ENCODE data around the gene ARL5A. TPM values are rescaled to one million over a fixed set of nuclear protein-coding genes. Genes with fewer than 3 reads are reported as not detected.

Gene ARL5A
- total and polyA plus RNA-seq, 2 of the 4 experiments (the other 2 are of a cell fraction), result 22.3 to 45.5 TPM

- in situ Hi-C loops (cut with MboI; ENCODE audit: low sequenced_read_pairs) (no loop called here), intact Hi-C loops (cut with micrococcal nuclease) (no loop called here), dilution Hi-C loops (cut with HindIII; ENCODE audit: low sequenced_read_pairs, unreplicated experiment) (no loop called here)
- no peak overlapping the region for H2AK5ac ChIP-seq (ENCODE audit: low read depth, low read length)
- no peaks in the 10 kb centered on the region for H3K9me1 ChIP-seq (ENCODE audit: insufficient read depth, low read length)
- DNase-seq, result no peak
- H3K56ac ChIP-seq (ENCODE audit: extremely low read depth, insufficient read depth, low read length), result no peak overlapping the region
- no peaks in the 10 kb centered on the region for H3K9me3 ChIP-seq (ENCODE audit: control insufficient read depth, insufficient read depth, low read length)
- no peak overlapping the region for H3K4me2 ChIP-seq (ENCODE audit: low read depth, low read length)
- H3K27ac ChIP-seq (ENCODE audit: insufficient read depth, low read length), result no peak overlapping the region
- H2BK120ac ChIP-seq (ENCODE audit: low read depth, low read length), result no peak overlapping the region
- WGBS, 2 experiments (ENCODE audit: extremely low coverage in 2 of 2, insufficient read length in 1 of 2), result 58% methylated on average over 2 of the region's 4 CpGs; no CpG with 5 or more reads in 1 of the 2 experiments
- no peak overlapping the region for H4K91ac ChIP-seq (ENCODE audit: insufficient read depth, low read depth, low read length)
- ChIA-PET POLR2A (ENCODE audit: unreplicated experiment) (no interaction called here), CTCF (no interaction called here)
- H2BK20ac ChIP-seq (ENCODE audit: low read depth, low read length), result no peak overlapping the region
- no peak overlapping the region for H3K4ac ChIP-seq (ENCODE audit: low read depth, low read length)
- no peaks in the 10 kb centered on the region for H3K36me3 ChIP-seq (ENCODE audit: control insufficient read depth, insufficient read depth, low read length)
- H3K27me3 ChIP-seq (ENCODE audit: control insufficient read depth, insufficient read depth, low read length), result no peaks in the 10 kb centered on the region
- no peaks in the 10 kb centered on the region for H3K4me1 ChIP-seq (ENCODE audit: control insufficient read depth, insufficient read depth, low read length)
- no peak overlapping the region for H3K4me3 ChIP-seq (ENCODE audit: insufficient read depth, low read depth, low read length)
- BruUV-seq (replicated peaks), result no TSS peak
- no peak overlapping the region for H2BK15ac ChIP-seq (ENCODE audit: low read depth, low read length)
- H3K79me1 ChIP-seq (ENCODE audit: low read depth in 1 of 2, low read length in 2 of 2), result no peaks in the 10 kb centered on the region
- H2BK5ac ChIP-seq (ENCODE audit: low read depth, low read length, poor library complexity, severe bottlenecking), result no peak overlapping the region
- no peak overlapping the region for H3K14ac ChIP-seq (replicated peaks; ENCODE audit: low read depth, low read length)
- no peak overlapping the region for H2AK9ac ChIP-seq (replicated peaks; ENCODE audit: low read depth, low read length, poor library complexity)
- TF ChIP-seq CTCF (conservative IDR thresholded peaks at IDR 0.05; ENCODE audit: low read depth, low read length), result no peak
- no peak for TF ChIP-seq ELK1 (IDR thresholded peaks at IDR 0.05; ENCODE audit: borderline replicate concordance, low read depth, low read length)
- no peak for TF ChIP-seq RAD21 (IDR thresholded peaks at IDR 0.05; ENCODE audit: low read length)
- no peak for TF ChIP-seq USF2 (IDR thresholded peaks at IDR 0.05; ENCODE audit: low read depth, low read length)
- TF ChIP-seq CEBPB (IDR thresholded peaks at IDR 0.05; ENCODE audit: low read depth, low read length), result no peak
- TF ChIP-seq BHLHE40 (IDR thresholded peaks at IDR 0.05; ENCODE audit: low read depth, low read length), result no peak
- ATAC-seq (ENCODE audit: low read depth), result no peak
- no peak overlapping the region for H3K9ac ChIP-seq (ENCODE audit: low read depth, low read length)
- no peaks in the 10 kb centered on the region for H4K20me1 ChIP-seq (ENCODE audit: insufficient read depth, low read length)
- no peak overlapping the region for H4K8ac ChIP-seq (ENCODE audit: low read depth in 2 of 2, low read length in 2 of 2)
- no peak overlapping the region for H3K18ac ChIP-seq (ENCODE audit: low read depth, low read length)
- no peak overlapping the region for H2AFZ ChIP-seq (replicated peaks; ENCODE audit: low read length, poor library complexity)
- no peak overlapping the region for H3K23ac ChIP-seq (ENCODE audit: low read depth, low read length)
- H4K5ac ChIP-seq (ENCODE audit: low read depth, low read length), result no peak overlapping the region
These were observed 32.0 kb upstream of the ARL5A start for GRCh38 chr2:151860210-151860609.

Measured in IMR-90 (cell line).